ENCODE measurements around the gene ACSL1. TPM values are rescaled to one million over a fixed set of nuclear protein-coding genes. Genes with fewer than 3 reads are reported as not detected.

Gene ACSL1
- total and polyA plus RNA-seq, 2 of the 8 experiments (the other 6 are each of a cell fraction or from before 2014, with no cell fraction given) = 2.3 to 8.7 TPM

DNA sequence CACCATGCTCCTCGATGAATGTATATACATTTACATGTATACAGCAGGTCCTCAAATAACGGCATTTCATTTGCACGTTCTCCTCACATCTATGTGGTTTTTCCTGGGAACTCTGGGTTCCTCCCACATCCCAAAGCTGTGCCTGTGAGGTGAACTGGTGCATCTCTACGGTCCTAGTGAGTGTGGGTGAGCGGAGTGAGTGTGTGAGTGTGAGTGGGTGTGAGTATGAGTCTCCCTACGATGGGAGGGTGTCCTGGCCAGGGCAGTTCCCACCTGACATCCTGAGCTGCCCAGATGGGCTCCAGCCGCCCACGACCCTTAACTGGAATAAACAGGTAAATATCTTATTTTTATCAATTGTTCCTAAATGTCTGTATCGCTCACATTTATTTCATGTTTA, 40.0 kb downstream of the ACSL1 start (continued):
- TF ChIP-seq GTF2F1 (IDR thresholded peaks at IDR 0.05; ENCODE audit: borderline replicate concordance, low read depth, low read length) (no peak), TAF1 (IDR thresholded peaks at IDR 0.05; ENCODE audit: low read depth, low read length) (no peak), RNF2 (IDR thresholded peaks at IDR 0.05; ENCODE audit: borderline replicate concordance, low read depth, low read length, missing control alignments, poor library complexity, severe bottlenecking) (no peak), RXRA (IDR thresholded peaks at IDR 0.05; ENCODE audit: insufficient read depth, low read depth, low read length) (no peak), SAP30 (IDR thresholded peaks at IDR 0.05; ENCODE audit: insufficient read depth, insufficient replicate concordance, low read length) (no peak)

Measured in H1 (cell line).